Islet of Langerhans (tissue), 1 donor: ENCODE measurements around the gene PRSS50.

Experiments used
- FAIRE-seq: peaks from one replicate; lab custom pipeline; 2011; peaks lifted over from hg19 to GRCh38; lab: Jason Lieb, UNC

The PRSS50 gene

DNA sequence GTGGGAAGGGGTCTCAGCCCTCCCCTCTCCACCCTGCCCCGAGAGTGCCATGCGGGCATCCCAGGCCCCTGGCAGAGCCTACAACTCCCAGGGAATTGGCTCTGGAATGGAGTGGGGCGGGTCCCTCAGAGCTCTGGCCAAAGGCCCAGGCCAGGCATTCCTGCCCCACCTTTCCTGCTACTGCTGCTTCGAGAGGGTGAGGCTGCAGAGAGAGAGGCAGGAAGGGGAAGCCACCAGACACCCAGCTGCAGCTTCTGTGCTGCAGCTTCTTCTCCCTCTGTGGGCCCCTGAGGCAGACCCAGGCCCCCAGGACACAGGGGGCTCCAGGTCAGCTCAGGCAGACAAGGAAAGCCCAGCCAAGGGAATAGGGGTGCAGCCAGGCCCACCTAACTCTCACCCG, 26.9 kb downstream of the PRSS50 start:
- FAIRE-seq = no peak

DNA sequence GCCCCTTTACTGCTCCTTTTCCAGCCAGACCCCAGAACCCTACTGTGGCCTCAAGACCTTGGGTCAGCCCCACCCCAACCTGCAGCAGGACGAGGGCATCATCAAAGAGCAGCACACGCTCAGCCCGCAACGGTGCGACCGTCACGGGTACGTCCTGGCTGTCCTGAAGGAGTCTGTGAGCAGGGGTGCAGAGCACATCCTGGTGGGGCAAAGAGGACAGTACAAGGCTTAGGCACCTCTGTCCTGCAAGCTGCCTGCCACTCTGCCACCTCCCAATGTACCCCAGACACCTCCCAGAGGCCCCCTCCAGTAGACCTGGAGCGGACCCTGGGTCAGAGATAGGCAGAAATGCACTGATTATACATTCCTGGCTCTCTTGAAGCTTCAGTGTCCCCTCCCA, 32.2 kb downstream of the PRSS50 start:
- FAIRE-seq = no peak

DNA sequence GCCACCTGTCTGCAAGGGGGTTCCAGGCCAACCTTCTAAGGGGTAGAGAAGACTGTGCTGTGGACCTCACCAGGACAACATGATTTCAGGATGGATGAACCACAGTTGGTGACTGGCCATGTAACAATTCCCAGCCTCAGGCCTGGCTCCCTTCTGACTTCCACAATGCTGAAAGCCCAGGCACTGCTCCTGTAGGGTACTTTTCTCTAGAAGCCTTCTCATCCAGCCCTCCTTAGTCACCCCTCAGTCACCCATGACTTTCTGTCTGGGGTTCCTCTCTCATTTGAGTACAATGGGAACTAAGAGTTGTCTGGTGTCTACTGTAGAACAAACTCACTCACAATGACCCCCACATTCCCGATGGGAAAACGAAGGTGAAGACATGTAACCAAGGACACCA, 32.8 kb downstream of the PRSS50 start:
- no peak for FAIRE-seq

DNA sequence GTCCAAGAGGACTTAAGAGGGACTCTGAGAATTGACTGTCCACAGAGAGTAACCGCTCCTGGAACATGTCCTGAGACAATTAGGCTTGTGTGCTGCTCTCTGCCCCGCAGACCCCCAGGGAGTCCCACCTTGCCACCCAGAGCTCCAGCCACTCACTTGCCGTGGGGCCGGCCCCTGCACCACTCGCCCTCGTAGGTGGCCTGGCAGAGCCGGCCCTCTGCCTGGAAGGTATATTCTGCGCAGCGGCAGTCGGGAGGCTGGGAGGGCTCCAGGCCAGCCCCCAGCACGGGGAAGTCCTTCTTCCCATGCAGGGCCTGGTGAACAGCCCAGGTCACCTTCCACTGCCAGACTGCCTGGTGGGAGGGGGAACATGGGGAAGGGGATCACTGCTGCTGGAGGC, 34.7 kb downstream of the PRSS50 start:
- no peak for FAIRE-seq

DNA sequence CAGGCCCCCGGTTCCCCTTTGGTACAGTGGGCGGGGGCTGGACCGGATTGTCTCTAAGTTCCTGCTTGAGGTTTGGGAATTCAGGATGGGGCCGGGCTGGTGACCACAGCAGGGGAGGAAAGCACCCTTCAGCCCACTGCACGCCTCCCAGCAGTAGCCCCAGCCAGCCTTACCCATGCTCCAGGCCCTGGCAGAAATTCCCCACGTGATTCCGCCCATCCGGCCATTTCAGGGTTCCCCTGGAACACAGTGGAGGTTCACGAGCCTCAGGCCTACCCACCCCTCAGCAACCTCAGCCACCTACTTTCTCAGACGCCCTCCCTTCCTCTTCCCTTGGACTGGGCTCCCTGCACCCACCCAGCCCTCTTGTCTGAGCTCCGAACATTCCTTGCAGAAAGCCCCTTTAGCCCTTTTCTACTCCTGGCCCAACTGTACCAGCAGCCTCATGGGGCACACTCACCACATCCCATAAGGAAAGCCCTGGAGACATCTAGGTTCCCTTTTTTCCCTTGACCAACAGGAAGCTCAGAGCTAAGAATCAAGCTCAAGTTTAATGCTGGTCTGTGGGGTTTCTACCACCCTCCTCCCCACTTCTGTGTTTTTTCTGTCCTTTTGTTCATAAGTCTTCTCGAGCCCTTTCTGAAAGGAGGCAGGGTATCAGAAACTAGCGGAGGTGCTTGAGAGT, 35.7 kb downstream of the PRSS50 start:
- no peak for FAIRE-seq

DNA sequence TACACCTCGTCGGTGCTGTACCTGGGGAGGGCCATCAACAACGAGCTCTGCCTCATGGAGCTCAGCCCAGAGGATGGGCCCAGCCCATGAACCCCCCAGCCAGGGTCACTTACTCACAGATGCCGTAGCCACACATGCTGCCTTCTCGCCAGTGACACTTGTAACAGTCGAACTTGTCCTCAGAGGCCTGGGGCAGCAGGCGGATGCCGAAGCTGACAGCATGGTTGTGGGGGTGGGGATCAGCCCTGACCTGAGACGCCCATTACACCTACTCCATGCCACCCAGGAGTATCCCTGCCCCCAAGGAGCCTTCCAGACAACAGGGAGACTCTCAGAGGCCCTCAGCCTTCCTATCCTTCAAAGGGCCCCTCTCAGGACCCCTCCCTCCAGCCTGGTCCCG, 36.3 kb downstream of the PRSS50 start:
- no peak for FAIRE-seq

DNA sequence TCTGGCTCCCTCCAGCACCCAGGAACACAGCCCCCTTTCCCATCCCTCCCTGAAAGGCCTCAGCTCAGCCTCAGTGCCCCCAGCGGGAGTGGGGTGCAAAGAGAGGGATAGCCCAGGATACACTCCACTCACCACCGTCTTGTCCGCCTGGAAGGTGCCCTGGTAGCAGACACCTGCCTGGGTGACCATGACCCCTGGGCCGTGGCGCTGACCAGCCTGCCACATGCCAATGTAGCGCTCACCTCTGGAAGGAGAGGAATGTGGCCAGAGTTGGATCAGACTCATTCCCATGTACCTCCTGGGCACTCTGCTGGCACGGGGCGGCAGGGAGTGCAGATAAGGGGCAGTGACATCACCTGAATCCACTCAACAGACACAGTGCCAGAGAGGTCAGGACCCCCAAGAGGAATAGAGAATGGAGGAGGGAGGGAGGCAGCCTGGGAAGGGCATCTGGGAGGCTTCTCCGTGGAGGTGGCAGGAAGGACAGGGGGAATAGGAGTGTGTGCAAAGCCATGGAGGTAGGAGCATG, 37.3 kb downstream of the PRSS50 start:
- no peak for FAIRE-seq

DNA sequence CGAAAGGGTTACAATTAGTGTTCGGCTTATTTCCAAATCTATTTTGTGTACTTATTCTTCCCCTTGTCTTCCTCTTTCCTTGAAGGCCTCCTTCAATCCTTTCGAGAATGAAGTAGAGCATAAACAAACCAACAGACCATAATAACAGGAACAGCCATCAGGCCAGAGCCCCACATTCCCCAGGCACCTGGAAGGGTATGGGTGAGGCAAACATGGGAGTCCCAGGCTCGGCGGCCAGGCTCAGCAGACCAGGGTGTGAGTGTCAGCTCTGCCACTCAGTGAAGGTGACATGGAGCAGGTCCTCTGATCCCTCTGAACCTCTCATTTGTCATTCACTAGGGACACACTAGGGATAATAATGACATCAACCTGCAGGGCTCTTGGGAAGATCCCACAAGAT, 38.0 kb downstream of the PRSS50 start:
- no peak for FAIRE-seq

DNA sequence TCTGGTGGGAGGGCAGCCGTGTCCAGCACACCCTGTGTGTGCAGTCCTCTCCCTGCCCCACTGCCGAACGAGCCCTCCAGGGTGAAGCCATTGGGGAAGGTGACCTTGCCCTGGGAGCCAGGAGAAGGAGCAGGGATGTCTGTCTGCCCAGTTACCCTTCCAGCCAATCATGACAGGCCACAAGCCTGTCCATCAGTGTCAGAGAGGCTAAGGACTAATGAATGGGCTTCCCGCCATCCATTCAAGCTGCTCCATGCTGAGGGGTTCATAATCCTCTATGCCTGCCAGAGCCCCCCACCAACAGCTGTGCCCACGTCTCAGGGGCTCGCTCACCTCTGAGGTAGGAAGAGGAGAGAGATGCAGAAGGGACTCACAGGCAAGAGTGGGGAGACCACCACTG, 39.4 kb downstream of the PRSS50 start:
- FAIRE-seq = no peak

DNA sequence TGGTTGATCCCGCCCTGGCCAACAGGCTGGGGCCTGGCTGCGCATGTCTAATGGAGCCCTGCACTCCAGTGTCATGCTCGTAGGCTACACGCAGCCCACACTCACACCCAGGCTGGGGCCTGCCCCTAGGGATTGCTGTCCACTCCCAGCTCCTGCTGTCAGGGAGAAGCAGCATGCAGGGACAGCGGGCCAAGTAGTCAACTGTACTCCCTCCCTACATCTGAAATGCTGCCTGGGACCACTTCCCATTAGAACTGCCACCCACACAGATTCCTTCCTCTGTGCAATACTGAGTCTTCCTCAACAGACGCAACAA, 40.3 kb downstream of the PRSS50 start:
- no peak for FAIRE-seq

DNA sequence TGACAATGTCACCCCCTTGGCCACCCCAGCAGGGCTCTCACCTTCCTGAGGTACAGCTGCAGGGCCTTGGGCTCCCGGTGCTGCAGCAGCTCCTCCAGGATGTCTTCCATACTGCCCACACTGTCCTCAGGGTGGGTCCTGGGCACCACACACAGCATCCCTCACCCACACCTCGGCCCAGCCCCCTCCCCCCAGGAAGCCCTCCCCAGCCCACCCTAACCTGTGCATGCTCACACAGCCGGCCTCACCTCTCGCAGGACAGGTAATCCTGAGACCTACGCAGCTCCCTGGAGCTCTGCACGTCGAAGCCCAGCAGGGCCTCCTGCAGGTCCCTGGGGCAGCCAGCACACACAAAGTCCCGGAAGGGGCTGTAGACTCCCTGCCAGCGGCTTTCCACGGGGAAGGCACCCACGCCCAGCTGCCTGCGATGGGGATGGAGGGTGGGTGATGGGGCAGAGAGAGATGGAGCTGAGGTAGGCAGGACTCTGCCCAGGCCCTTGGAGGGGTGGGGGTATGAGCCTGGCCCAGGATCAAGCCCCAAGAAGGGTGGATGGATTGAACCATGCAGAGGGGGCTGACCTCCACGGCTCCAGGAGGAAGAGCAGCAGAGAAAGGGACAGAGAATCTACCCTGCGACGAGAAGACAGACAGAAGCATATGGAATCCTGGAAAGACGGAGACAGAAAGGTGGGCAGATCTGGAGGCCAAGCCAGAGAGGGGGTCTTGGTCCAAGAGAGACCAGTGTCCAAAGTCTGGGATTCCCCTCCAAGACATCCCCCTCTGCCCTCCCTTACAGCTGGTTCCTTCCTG, 40.9 kb downstream of the PRSS50 start:
- FAIRE-seq = no peak

DNA sequence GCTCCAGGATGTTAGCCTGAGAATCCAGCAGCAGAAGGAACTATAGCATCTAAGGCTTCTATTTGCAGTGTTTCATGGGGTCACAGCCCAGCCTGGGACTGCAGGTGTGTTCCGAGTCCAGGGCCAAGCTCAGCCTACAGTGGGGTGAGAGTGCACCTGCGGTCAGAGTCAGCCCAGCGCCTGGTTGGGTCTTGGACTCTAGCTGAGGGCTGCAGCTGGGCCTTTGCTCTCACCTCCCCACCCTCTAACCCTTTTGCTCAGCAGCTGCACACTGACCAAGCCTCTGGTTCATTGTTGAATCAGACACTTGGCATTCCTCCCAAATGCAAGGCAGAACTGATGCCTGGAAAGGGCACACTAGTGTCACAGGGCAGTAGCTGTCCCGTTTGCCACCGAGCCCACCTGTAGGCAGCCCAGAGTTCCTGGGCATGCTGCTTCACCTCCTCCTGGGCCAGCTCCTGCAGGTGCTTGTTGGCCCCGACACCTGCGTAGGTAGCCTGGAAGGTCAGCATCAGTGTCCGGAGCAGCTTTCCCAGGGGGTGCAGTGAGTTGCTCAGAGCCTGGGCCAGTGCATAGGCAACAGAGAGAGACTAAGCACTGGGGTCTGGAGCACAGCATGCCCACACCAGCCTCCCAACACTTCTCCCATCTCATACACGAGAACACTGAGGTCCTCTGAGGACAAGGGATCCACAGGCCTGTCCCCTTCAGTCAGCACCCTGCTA, 41.7 kb downstream of the PRSS50 start:
- FAIRE-seq = no peak

DNA sequence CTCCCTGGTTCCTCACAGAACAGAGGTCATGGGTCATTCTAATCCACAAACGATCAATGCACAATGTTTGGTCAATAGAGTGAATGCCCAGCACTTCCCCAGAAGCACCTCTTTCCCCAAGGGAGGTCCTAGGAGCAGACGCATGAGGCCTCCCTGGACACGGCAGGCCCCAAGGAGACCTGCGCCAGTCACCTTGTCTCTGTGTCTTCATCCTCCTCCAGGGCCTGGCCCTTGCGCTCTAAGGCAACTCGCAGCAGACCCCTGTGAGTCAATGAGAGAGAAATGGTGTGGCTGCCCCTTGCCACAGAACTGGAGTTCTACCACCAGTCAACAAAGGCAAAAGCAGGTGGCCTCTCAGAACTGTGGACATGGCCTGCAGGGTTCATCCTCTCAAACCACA, 42.2 kb downstream of the PRSS50 start:
- no peak for FAIRE-seq

DNA sequence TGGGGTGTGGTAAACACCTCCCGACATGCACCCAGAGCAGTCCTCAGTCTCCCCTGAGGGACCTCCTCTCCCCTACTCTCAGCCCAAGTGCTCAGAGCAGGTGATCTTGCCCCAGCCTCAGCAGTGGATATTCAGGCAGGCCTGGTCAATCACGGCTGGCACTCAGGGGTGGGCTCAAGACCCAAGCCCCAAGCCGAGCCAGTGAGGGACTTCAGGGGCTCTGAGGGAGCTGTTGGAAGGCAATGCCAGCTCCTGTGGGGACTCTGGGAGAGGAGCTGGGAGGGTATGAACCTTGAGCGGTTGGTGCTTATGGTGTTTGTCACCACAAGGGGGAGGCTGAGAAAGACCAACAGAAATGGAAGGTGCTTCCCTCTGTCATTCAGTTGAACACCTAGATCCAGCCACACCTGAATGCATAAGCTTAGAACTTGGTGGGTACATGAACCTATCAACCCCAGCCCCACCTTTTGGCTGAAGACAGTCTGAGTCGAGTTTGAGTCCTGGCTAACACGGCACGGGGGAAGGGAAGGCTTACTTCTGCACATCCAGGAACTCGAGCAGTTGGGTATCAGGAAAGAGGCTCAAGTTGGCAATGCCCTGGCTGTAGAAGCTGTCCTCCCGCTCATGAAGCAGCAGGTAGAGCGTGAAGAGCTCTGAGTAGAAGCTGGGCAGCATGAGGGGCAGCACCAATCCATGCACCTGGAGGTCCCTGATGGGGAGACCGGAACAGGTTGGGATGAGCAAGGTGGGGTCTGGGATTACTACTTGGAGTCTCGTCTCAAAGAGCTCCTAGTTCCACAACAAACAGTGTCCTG, 43.4 kb downstream of the PRSS50 start:
- FAIRE-seq = no peak

DNA sequence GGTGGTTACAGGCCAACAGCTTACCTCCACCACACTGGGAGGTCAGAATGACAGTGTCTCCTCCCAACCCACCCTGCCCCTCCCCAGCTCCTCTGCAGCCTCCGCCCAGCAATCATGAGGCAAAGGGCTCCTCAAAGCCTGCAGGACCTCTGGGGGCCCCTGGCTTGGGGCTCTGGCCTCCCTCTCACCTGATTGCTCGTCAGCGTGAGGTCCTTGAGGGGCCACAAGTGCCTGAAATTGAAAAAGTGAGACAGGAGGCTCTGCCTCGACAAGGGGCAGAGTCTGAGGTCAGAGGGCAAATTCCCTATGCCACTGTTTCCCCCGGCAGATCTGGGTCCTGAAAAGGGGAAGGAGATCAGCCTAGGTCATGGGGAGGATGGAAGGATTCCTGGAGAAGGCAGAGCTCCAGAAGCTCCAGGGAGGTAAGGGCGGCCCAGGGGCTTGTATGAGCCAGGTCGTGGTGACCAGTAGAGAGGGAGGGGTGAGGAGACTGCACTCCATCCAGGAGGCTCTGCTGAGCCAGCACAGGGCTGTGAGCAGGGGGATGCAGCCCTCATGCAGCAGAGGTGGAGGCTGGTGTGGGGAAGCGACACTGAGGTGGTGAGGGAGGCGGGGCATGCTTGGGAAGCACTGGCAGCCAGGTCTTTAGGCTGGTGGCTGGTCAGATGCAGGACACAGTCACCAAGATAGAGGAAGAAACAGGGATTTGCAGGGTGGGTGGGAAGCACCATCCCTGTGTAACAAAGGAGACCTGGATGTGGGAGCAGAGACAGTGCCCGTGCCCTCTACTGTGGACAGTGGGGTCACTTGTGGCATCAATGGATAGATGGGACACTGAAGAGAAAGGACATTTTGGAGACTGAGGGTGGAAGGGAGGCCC, 44.3 kb downstream of the PRSS50 start:
- FAIRE-seq = no peak

DNA sequence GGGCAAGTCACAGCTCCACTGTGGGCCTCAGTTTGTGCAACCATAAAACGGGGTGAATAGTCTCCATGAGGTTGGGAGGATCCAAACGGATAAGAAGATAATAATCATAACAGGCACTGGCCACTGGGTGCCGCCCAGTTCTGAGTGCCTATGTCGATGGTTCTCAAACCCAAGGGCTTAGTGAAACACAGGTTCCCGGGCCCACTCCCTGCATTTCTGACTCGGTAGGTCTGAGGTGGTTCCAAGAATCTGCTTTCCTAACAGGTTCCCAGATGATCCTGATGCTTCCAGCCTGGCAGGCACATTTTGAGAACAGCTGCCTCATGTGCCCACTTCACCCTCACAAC, 45.3 kb downstream of the PRSS50 start:
- FAIRE-seq = no peak

DNA sequence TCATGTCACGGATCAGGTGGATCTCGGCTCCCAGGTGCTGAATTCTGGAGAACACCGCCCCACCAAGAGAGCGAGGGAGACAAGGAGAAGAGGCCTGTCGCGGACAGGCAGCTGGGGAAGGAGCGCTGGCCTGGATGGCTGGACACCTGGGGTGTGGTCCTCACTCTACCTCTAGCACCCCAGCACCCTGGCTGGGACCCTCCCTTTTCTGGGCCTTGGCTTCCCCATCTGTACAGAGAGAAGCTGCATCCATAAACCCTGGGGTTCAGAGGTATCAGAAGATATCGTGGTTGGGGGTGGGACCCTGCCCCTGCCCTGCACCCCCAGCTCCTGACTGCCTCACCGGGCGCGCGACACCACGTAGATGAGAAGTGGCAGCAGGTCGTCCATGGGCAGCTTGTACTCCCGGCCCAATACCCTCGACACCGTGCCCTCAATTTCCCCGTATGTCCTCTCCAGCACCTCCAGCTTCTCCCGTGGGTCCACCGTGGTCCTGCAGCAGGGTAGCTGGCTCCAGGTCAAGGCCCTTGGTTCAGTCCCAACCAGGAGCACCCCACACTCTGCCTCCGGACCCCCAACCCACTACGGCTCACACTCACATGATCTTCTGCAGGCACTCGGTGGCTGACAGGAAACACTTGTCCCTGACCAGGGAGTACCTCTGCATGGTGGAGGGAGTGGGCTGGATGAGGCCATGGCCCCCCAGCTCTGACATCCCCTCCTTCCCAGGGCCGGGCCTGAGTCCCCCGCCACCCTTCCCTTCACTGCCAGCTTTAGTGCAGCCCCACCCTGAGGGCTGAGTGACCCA, 45.9 kb downstream of the PRSS50 start:
- FAIRE-seq = no peak

DNA sequence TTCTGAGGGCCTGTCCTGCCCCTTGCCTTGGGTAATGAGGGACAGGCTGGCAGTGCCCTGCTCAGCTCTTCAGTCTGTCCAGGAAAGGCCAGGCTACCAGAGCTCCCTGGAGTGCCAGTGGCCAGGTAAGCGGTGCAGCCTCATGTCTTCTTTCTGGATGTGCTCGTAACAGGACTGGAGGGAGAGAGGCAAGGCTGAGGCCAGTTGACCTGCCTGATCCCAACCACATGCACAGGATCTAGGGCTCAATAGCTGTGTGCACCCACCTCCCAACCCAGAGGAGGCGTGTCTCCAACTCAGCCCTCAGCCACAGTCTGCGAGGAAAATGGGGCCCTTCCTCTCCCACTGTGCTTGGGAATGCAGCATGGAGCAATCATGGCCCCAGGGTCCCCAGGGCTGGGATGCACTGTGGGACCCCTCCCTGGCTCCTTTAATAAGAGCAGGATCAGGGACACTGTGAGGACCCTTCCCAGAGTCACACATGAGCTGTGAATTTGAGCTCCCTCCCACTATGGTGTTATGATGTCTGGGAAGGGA, 46.7 kb downstream of the PRSS50 start:
- FAIRE-seq = no peak

DNA sequence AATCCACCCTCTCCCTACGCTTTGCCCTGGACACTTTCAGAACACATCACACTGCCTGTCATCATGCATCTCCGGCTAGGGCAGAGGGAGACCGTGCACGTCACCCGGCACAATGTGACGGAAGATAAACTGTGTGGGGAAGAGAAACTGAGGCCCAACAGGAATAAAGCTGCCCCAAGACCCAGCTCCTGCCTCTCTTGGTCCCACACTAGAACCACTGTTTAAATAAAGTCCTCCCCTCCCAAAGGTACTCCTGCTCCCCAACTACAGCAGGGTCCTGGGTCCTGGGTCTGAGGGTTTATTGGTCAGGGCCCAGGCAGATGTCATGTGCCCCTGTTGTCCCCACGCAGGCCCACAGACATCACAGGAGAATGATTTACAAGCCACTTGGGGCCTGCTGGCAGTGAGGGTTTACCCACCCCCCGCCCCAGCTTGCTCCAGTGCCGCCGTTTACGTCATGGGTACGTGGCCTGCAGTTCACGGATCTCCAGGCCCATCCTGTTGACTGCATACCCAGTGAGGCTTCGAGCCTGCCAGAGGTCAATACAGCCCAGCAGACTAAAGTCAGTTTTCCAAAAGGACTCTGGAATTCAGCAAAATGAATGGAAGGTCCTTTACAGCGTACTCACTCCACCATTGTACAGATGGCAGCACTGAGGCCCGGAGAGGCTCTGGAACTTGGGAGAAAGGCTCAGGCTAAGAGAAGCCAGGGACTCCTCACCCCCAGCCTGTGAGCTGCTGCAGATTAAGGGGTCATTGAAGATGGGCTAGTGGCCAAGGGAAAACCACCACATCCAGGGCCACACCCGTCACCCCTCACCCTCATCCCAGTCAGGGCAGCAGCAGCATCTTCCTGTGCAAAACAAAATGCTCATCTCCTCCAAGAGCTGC, 47.4 kb downstream of the PRSS50 start:
- FAIRE-seq = no peak
